RWPE1 (cell line): ENCODE data around the gene C14orf180.

Source experiments
- CTCF ChIA-PET: fragments of 350-600 bp; sonication (Branson Sonifier 250); formaldehyde crosslinking; extraction: SDS; loops from one replicate; lab custom pipeline; 2021; lab: Yijun Ruan, JAX
- POLR2A ChIA-PET: fragments of 400-600 bp; formaldehyde crosslinking; extraction: SDS; loops from one replicate; lab custom pipeline; 2020; ENCODE audit warnings: antibody characterized with exemption; ENCODE audit not compliant: low non-redundant PET; lab: Yijun Ruan, JAX
- DNase-seq: peaks from one replicate; pipeline ENCODE4 v3.0.0; 2012; ENCODE audit warnings: low spot score
- H3K27ac ChIP-seq: fragments of 450-650 bp; 2 replicates; pipeline ENCODE4 v1.5.1; 2017
- CTCF ChIP-seq: fragments of 450-650 bp; conservative IDR thresholded peaks from 2 replicates; pipeline ENCODE4 v1.5.1; 2017; ENCODE audit warnings: low read depth, mild to moderate bottlenecking

C14orf180 gene

DNA sequence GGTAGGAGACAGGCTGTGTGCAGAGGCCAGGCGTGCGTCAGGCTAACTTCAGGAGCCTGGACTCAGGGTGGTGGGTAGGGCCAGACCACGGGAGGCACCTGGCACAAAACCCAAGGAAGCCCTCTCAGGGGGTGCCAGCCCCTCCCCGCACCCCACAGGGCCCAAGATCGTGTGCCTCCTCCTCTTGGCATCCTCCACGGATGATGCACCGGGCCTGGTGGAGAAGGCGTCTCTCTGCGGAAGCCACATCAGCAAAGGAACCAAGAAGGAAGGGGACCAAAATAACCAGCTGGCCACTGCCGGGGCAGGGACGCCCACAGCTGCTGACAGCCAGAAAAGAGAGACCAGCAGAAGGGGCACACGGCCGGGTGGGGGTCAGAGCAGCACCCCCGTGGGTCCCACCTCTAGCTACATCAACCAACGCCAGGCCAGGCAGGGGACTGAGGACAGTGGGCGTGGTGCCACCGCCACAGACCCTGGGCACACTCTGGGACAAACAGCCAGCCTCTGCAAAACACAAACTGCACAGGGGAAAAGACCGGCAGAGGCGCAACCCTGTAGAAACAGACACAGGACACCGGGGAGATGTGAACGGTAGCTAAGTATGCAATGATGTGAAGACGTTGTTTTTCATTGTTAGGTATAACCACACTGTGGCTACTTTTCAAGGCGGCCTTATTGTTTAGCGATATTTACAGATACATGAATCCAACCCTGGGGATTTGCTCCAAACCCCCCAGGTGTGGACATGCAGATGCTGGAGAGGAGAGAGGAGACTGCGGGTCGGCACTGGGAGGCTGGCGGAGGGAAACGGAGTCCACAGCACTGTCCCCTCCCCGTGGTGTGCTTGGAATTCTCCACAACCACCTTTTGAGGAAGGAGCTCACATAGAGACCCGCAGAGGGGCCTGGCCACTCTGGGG, 26.1 kb upstream of the C14orf180 start:
- no peak for DNase-seq

GRCh38 chr14:104554088-104554607, 25.4 kb upstream of the C14orf180 start:
- no peak for DNase-seq
- H3K27ac ChIP-seq = no peak overlapping the region
- POLR2A ChIA-PET = no interaction called here
- TF ChIP-seq CTCF = no peak
- CTCF ChIA-PET = interaction anchor here (0.6 kb wide), 1 partner anchor 439 kb away, joined by 3 read pairs; no protein-coding TSS in a partner anchor

More for the DNA sequence above, 26.1 kb upstream of the C14orf180 start:
- POLR2A ChIA-PET = no interaction called here
- no peak for TF ChIP-seq CTCF
- no peak overlapping the region for H3K27ac ChIP-seq
- CTCF ChIA-PET = interaction anchor here (0.6 kb wide), 1 partner anchor 438 kb away, joined by 3 read pairs; no protein-coding TSS in a partner anchor

- ChIA-PET CTCF (interaction anchor here (0.6 kb wide), 1 partner anchor 425 kb away, joined by 4 read pairs; no protein-coding TSS in a partner anchor), POLR2A (no interaction called here)
- no peak for DNase-seq
- TF ChIP-seq CTCF = no peak
- no peak overlapping the region for H3K27ac ChIP-seq
These were observed 24.7 kb upstream of the C14orf180 start for GRCh38 chr14:104554608-104555429.

GRCh38 chr14:104555430-104556255, 23.9 kb upstream of the C14orf180 start:
- no peak for TF ChIP-seq CTCF
- CTCF ChIA-PET = interaction anchor here (0.6 kb wide), 1 partner anchor 17 kb away, joined by 3 read pairs; no protein-coding TSS in a partner anchor
- DNase-seq = no peak
- no peak overlapping the region for H3K27ac ChIP-seq
- POLR2A ChIA-PET = no interaction called here

DNA sequence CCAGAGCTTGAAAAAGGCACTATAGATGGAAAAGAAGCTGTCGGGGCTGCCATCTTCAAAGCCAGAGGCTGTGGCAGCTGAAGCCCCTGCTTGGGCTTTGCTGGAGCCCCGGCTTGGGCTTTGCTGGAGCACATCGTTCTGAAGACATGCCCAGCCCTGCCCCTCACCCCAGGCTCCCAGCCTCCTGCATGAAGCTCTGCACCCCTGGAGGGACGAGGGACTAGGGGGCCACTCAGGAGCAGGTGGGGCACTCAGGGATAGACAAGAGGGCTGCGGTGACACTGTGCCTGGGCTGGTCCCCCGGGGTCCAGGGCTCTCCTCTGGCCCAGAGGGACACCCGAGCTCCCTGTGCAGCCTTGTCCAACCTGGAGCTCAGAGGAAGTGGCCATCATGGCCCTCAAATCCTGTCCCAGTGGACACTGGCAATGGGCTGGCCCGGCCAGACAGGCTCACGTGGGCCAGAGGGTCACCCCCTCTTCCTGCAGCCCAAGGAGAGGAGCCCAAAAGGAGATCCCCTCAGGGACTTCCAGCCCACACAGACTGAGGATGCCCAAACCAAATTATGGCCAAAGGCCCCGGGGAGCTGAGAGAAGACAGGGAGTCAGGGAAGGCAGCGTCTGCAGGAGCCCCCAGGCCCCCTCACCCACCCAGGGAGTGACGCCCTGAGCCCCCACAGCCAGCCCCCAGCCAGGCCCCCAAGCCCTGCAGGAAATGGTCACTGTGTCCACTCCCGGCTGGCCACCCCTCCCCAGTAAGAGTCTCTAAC, 23.1 kb upstream of the C14orf180 start:
- H3K27ac ChIP-seq = no peak overlapping the region
- POLR2A ChIA-PET = no interaction called here
- DNase-seq = no peak
- CTCF ChIA-PET = interaction anchor here (0.6 kb wide), 1 partner anchor 18 kb away, joined by 3 read pairs; no protein-coding TSS in a partner anchor
- TF ChIP-seq CTCF = no peak
